NCI-H1694 treated with DMSO at 0.1 percent for 48 hours (cell line): ENCODE results near the gene ISOC2.
"Not testable (repeated sequence)": the region's sequence is repeated elsewhere in the genome, so short reads cannot be mapped to it uniquely, and the experiment has no call there.

ENCODE experiments used
- DNase-seq: peaks from one replicate; lab custom pipeline; 2025; lab: John Stamatoyannopoulos, UW

ISOC2 gene

GRCh38 chr19:55440411-55441105 lies 20.9 kb downstream of the ISOC2 start:
- DNase-seq = no peak

- no peak for DNase-seq
These were observed 22.4 kb downstream of the ISOC2 start for GRCh38 chr19:55439052-55439451.

GRCh38 chr19:55437410-55437809 lies 24.0 kb downstream of the ISOC2 start:
- DNase-seq = no peak

GRCh38 chr19:55436847-55437246 lies 24.6 kb downstream of the ISOC2 start:
- no peak for DNase-seq

GRCh38 chr19:55435020-55435419 lies 26.4 kb downstream of the ISOC2 start:
- no peak for DNase-seq

GRCh38 chr19:55434356-55434919 lies 27.0 kb downstream of the ISOC2 start:
- no peak for DNase-seq

GRCh38 chr19:55433292-55433691 lies 28.1 kb downstream of the ISOC2 start:
- DNase-seq = no peak

- DNase-seq = no peak
These were observed 29.0 kb downstream of the ISOC2 start for GRCh38 chr19:55432241-55432959.

GRCh38 chr19:55431183-55431582 lies 30.3 kb downstream of the ISOC2 start:
- DNase-seq = no peak

GRCh38 chr19:55426042-55426441 lies 35.4 kb downstream of the ISOC2 start:
- no peak for DNase-seq

GRCh38 chr19:55424518-55424917 lies 36.9 kb downstream of the ISOC2 start:
- no peak for DNase-seq

- no peak for DNase-seq
These were observed 38.0 kb downstream of the ISOC2 start for GRCh38 chr19:55423225-55424005.

GRCh38 chr19:55421281-55421680 lies 40.2 kb downstream of the ISOC2 start:
- DNase-seq = not testable (repeated sequence)

- no peak for DNase-seq
These were observed 41.7 kb downstream of the ISOC2 start for GRCh38 chr19:55419624-55420236.

GRCh38 chr19:55419103-55419502 lies 42.3 kb downstream of the ISOC2 start:
- no peak for DNase-seq

GRCh38 chr19:55418185-55418584 lies 43.3 kb downstream of the ISOC2 start:
- peak; percentile 77 for DNase-seq

GRCh38 chr19:55410168-55410567 lies 51.3 kb downstream of the ISOC2 start:
- no peak for DNase-seq

GRCh38 chr19:55409179-55409578 lies 52.3 kb downstream of the ISOC2 start:
- not testable (repeated sequence) for DNase-seq

- no peak for DNase-seq
These were observed 52.9 kb downstream of the ISOC2 start for GRCh38 chr19:55408533-55408872.

- peak; percentile 99 for DNase-seq
These were observed 53.5 kb downstream of the ISOC2 start for GRCh38 chr19:55407800-55408532.

- not testable (repeated sequence) for DNase-seq
These were observed 54.0 kb downstream of the ISOC2 start, which contains the start of gene UBE2S for GRCh38 chr19:55407550-55407799. Gene UBE2S, minus strand, starts transcription at chr19:55407788. Its CDS starts 199 bp downstream, at chr19:55407589.
